Measurements from ENCODE around the gene SNX33.

DNA sequence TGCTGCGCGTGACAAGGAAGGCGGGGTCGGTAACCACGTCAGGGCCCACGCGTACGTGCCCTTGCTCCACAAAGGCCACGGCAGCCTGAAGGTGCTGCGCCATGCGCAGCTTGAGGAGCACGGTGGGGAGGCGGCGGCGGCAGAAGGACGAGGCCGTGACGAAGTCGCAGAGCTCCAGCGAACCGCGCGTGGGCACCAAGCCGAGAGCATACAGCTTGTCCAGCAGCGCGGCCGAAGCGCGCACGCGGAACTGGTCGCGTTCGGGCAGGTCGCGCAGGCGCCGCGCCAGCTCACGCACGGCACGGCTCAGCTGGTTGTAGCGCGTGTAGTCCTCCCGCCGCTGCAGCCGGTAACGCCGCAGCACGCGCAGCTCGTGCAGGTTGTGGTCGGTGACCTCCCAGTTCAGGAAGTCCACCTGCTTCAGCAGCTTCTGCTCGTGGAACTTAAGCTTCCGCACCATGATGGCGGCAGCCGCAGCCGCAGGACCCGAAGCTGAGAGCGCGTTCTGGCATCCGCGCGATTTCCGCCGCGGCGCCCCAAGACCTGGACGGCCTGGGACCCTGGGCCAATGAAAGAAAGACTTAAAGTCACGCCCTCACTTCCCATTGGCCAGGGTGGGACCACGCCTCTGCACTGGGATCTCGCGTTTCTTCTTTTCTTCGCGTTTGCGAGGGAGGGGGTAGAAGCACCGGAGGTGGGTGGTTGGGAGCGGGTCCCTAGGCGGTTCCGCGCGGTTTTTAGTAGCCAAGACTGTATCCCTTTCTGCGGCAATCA is 7.8 kb upstream of the SNX33 start, which contains the start of gene IMP3:
- TF ChIP-seq EZH2 (IDR thresholded peaks at IDR 0.05; ENCODE audit: low read depth, unreplicated experiment) (no peak), POLR2AphosphoS5 (IDR thresholded peaks at IDR 0.05; ENCODE audit: low read depth) (peak; percentile 99), REST (IDR thresholded peaks at IDR 0.05; ENCODE audit: unreplicated experiment) (peak; percentile 26), CREB1 (CRISPR knock-in tag; IDR thresholded peaks at IDR 0.05; ENCODE audit: low read depth) (peak; percentile 20; the same call in 1 of the 2 replicates), JUNB (IDR thresholded peaks at IDR 0.05; ENCODE audit: unreplicated experiment) (no peak), EZH2phosphoT487 (IDR thresholded peaks at IDR 0.05; ENCODE audit: unreplicated experiment) (no peak), ZNF331 (CRISPR knock-in tag; IDR thresholded peaks at IDR 0.05; ENCODE audit: low read depth) (no peak), ETS1 (IDR thresholded peaks at IDR 0.05) (peak; percentile 58), STAT1 (IDR thresholded peaks at IDR 0.05; ENCODE audit: unreplicated experiment) (no peak)
- TF ChIP-seq, protein P1, sequence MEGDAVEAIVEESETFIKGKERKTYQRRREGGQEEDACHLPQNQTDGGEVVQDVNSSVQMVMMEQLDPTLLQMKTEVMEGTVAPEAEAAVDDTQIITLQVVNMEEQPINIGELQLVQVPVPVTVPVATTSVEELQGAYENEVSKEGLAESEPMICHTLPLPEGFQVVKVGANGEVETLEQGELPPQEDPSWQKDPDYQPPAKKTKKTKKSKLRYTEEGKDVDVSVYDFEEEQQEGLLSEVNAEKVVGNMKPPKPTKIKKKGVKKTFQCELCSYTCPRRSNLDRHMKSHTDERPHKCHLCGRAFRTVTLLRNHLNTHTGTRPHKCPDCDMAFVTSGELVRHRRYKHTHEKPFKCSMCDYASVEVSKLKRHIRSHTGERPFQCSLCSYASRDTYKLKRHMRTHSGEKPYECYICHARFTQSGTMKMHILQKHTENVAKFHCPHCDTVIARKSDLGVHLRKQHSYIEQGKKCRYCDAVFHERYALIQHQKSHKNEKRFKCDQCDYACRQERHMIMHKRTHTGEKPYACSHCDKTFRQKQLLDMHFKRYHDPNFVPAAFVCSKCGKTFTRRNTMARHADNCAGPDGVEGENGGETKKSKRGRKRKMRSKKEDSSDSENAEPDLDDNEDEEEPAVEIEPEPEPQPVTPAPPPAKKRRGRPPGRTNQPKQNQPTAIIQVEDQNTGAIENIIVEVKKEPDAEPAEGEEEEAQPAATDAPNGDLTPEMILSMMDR (conservative IDR thresholded peaks at IDR 0.05; ENCODE audit: low read depth in 2 of 2): no peak
